Neural cell (in vitro differentiated cells): Measurements from ENCODE around the gene FCN3. TPM values are rescaled to one million over a fixed set of nuclear protein-coding genes. Genes with fewer than 3 reads are reported as not detected.

ENCODE experiments used
- H2AFZ ChIP-seq: fragments of 200-600, 300-800 bp; sonication (generic), shearing (Covaris generic); 2 replicates; pipeline ENCODE4 v1.6.0; 2014; ENCODE audit warnings: low read depth, mild to moderate bottlenecking, antibody characterized with exemption, low read length, moderate library complexity
- H3F3A ChIP-seq: fragments of 200-600 bp; shearing (Covaris generic); 2 replicates; pipeline ENCODE4 v1.6.1; 2016; ENCODE audit warnings: mild to moderate bottlenecking, moderate library complexity, mixed read lengths, antibody characterized with exemption, low read length; ENCODE audit not compliant: insufficient read depth, poor library complexity, severe bottlenecking
- H3K27ac ChIP-seq: fragments of 200-600, 300-800 bp; sonication (generic), shearing (Covaris generic); 2 replicates; pipeline ENCODE4 v1.5.1; 2014; ENCODE audit warnings: mild to moderate bottlenecking, low read length, moderate library complexity
- H3K27me3 ChIP-seq: fragments of 300-800, 200-600 bp; sonication (generic), shearing (Covaris generic); 2 replicates; pipeline ENCODE4 v1.6.0; 2014; ENCODE audit warnings: mild to moderate bottlenecking, low read depth, low read length, moderate library complexity; ENCODE audit not compliant: insufficient read depth
- H3K36me3 ChIP-seq: fragments of 300-800, 200-600 bp; sonication (generic), shearing (Covaris generic); 2 replicates; pipeline ENCODE4 v1.5.1; 2014; ENCODE audit warnings: mild to moderate bottlenecking, antibody characterized with exemption, low read length, moderate library complexity; ENCODE audit not compliant: insufficient read depth
- H3K4me2 ChIP-seq: fragments of 300-800, 200-600 bp; sonication (generic), shearing (Covaris generic); 2 replicates; pipeline ENCODE4 v1.6.0; 2014; ENCODE audit warnings: mild to moderate bottlenecking, low read length
- H3K4me3 ChIP-seq: fragments of 300-800, 200-600 bp; sonication (generic), shearing (Covaris generic); 2 replicates; pipeline ENCODE4 v1.5.1; 2014; ENCODE audit warnings: mild to moderate bottlenecking, low read length, moderate library complexity
- H3K79me2 ChIP-seq: fragments of 200-600 bp; shearing (Covaris generic); replicated peaks from 2 replicates; pipeline ENCODE4 v1.6.0; 2014; ENCODE audit warnings: mild to moderate bottlenecking, low read length, moderate library complexity; ENCODE audit not compliant: insufficient read depth
- H3K9ac ChIP-seq: fragments of 300-800, 200-600 bp; sonication (generic), shearing (Covaris generic); 2 replicates; pipeline ENCODE4 v1.6.1; 2016; ENCODE audit warnings: mild to moderate bottlenecking, low read length, mixed read lengths
- H3K9me2 ChIP-seq: fragments of 200-600 bp; shearing (Covaris generic); 2 replicates; pipeline ENCODE4 v1.6.1; 2016; ENCODE audit warnings: mild to moderate bottlenecking, low read length, mixed read lengths; ENCODE audit not compliant: insufficient read depth
- H3K9me3 ChIP-seq: fragments of 200-600, 300-800 bp; sonication (generic), shearing (Covaris generic); 2 replicates; pipeline ENCODE4 v1.6.1; 2016; ENCODE audit warnings: mild to moderate bottlenecking, mixed run types, low read length, moderate library complexity, mixed read lengths
- H4K20me1 ChIP-seq: fragments of 200-600 bp; shearing (Covaris generic); 2 replicates; pipeline ENCODE4 v1.6.1; 2016; ENCODE audit warnings: mild to moderate bottlenecking, mixed run types; ENCODE audit not compliant: insufficient read depth
- CTCF ChIP-seq: fragments of 450-650 bp; IDR thresholded peaks from 2 replicates; pipeline ENCODE4 v1.5.1; 2014; ENCODE audit warnings: antibody characterized with exemption, mild to moderate bottlenecking, moderate library complexity; ENCODE audit not compliant: poor library complexity, severe bottlenecking
- EP300 ChIP-seq: fragments of 450-650 bp; conservative IDR thresholded peaks from 2 replicates; pipeline ENCODE4 v1.6.1; 2014; ENCODE audit warnings: antibody characterized with exemption, mild to moderate bottlenecking, moderate library complexity; ENCODE audit not compliant: poor library complexity, severe bottlenecking
- EZH2 ChIP-seq: fragments of 200-600, 300-800 bp; shearing (Covaris generic), sonication (generic); IDR thresholded peaks from 2 replicates; pipeline ENCODE4 v1.6.1; 2014; ENCODE audit warnings: antibody characterized with exemption, low read length, borderline replicate concordance, mild to moderate bottlenecking; ENCODE audit not compliant: insufficient read depth, poor library complexity, severe bottlenecking
- MXI1 ChIP-seq: fragments of 450-650 bp; conservative IDR thresholded peaks from 2 replicates; pipeline ENCODE4 v1.6.1; 2014; ENCODE audit warnings: antibody characterized with exemption, mild to moderate bottlenecking; ENCODE audit not compliant: poor library complexity, severe bottlenecking
- POLR2AphosphoS5 ChIP-seq: IDR thresholded peaks from 2 replicates; pipeline ENCODE4 v1.6.1; 2012
- RAD21 ChIP-seq: fragments of 450-650 bp; conservative IDR thresholded peaks from 2 replicates; pipeline ENCODE4 v1.6.1; 2014; ENCODE audit warnings: antibody characterized with exemption, mild to moderate bottlenecking, moderate library complexity
- REST ChIP-seq: IDR thresholded peaks from 2 replicates; pipeline ENCODE4 v1.6.1; 2012; ENCODE audit warnings: borderline replicate concordance
- SMC3 ChIP-seq: fragments of 450-650 bp; conservative IDR thresholded peaks from 2 replicates; pipeline ENCODE4 v1.6.1; 2014; ENCODE audit warnings: antibody characterized with exemption, mild to moderate bottlenecking, moderate library complexity; ENCODE audit not compliant: poor library complexity
- TAF1 ChIP-seq: IDR thresholded peaks from 2 replicates; pipeline ENCODE4 v1.6.1; 2012; ENCODE audit warnings: low read depth
- polyA plus RNA-seq: library from polyadenylated mRNA; depleted of rRNA; stranded (reverse); fragments of >200 nt; gene quantifications from 2 replicates; pipeline ENCODE4 v1.2.3, GENCODE V29; 2014

The FCN3 gene
- polyA plus RNA-seq, 1 donor from 2014 or later, result not detected

GRCh38 chr1:27365372-27366112, 9.1 kb downstream of the FCN3 start:
- H3K4me2 ChIP-seq, result peak overlapping the region; percentile 55
- no peak overlapping the region for H2AFZ ChIP-seq
- TF ChIP-seq CTCF (no peak), REST (no peak), TAF1 (no peak), RAD21 (no peak), EP300 (no peak)
- H3K27me3 ChIP-seq, result peaks cover 14% of the 10 kb centered on the region
- H4K20me1 ChIP-seq, result no peaks in the 10 kb centered on the region
- peak overlapping the region; percentile 64 for H3K4me3 ChIP-seq
- no peak overlapping the region for H3K27ac ChIP-seq
- no peaks in the 10 kb centered on the region for H3K9me3 ChIP-seq
- H3K79me2 ChIP-seq, result no peaks in the 10 kb centered on the region
- H3F3A ChIP-seq, result no peaks in the 10 kb centered on the region
- peak overlapping the region; percentile 36 for H3K9ac ChIP-seq
- no peaks in the 10 kb centered on the region for H3K36me3 ChIP-seq
- no peaks in the 10 kb centered on the region for H3K9me2 ChIP-seq

- TF ChIP-seq EP300 (no peak), MXI1 (no peak), TAF1 (no peak), RAD21 (no peak), CTCF (no peak), REST (no peak), POLR2AphosphoS5 (no peak), SMC3 (no peak), EZH2 (no peak)
- Histone ChIP-seq H3K4me3 (peak overlapping the region; percentile 64), H3K27me3 (peaks cover 21% of the 10 kb centered on the region), H3K9me2 (no peaks in the 10 kb centered on the region), H4K20me1 (no peaks in the 10 kb centered on the region), H3K79me2 (no peaks in the 10 kb centered on the region), H3F3A (no peaks in the 10 kb centered on the region), H3K4me2 (no peak overlapping the region), H3K9ac (no peak overlapping the region), H3K36me3 (no peaks in the 10 kb centered on the region), H2AFZ (no peak overlapping the region), H3K9me3 (no peaks in the 10 kb centered on the region), H3K27ac (no peak overlapping the region)
These were observed 9.8 kb downstream of the FCN3 start for GRCh38 chr1:27364696-27365371.
